ENCODE data around the gene IFT27.

GRCh38 chr22:36755316-36755715, 20.6 kb downstream of the IFT27 start:
- TF ChIP-seq, protein P1, sequence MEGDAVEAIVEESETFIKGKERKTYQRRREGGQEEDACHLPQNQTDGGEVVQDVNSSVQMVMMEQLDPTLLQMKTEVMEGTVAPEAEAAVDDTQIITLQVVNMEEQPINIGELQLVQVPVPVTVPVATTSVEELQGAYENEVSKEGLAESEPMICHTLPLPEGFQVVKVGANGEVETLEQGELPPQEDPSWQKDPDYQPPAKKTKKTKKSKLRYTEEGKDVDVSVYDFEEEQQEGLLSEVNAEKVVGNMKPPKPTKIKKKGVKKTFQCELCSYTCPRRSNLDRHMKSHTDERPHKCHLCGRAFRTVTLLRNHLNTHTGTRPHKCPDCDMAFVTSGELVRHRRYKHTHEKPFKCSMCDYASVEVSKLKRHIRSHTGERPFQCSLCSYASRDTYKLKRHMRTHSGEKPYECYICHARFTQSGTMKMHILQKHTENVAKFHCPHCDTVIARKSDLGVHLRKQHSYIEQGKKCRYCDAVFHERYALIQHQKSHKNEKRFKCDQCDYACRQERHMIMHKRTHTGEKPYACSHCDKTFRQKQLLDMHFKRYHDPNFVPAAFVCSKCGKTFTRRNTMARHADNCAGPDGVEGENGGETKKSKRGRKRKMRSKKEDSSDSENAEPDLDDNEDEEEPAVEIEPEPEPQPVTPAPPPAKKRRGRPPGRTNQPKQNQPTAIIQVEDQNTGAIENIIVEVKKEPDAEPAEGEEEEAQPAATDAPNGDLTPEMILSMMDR (IDR thresholded peaks at IDR 0.05 in 2 of 3, conservative IDR thresholded peaks at IDR 0.05 in 1 of 3; ENCODE audit: borderline replicate concordance in 1 of 3, insufficient read depth in 1 of 3, low read depth in 2 of 3, low read length in 2 of 3): no peak
- TF ChIP-seq EZH2 (IDR thresholded peaks at IDR 0.05) (no peak), POLR2A (IDR thresholded peaks at IDR 0.05; ENCODE audit: borderline replicate concordance, extremely low read depth, insufficient read depth, insufficient read length) (no peak), POLR2AphosphoS5 (IDR thresholded peaks at IDR 0.05; ENCODE audit: low read depth, low read length) (no peak), RAD21 (IDR thresholded peaks at IDR 0.05; ENCODE audit: low read depth) (no peak), EGR1 (IDR thresholded peaks at IDR 0.05; ENCODE audit: low read depth) (no peak), CEBPB (IDR thresholded peaks at IDR 0.05; ENCODE audit: low read depth) (no peak), ATF3 (IDR thresholded peaks at IDR 0.05) (no peak), JUND (IDR thresholded peaks at IDR 0.05) (no peak)
- TF ChIP-seq, protein P2, sequence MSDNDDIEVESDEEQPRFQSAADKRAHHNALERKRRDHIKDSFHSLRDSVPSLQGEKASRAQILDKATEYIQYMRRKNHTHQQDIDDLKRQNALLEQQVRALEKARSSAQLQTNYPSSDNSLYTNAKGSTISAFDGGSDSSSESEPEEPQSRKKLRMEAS (IDR thresholded peaks at IDR 0.05): no peak

Measured in HCT116 (cell line).